ENCODE measurements around the gene KIFC3. TPM values are rescaled to one million over a fixed set of nuclear protein-coding genes. Genes with fewer than 3 reads are reported as not detected.

KIFC3 gene
- total and polyA plus RNA-seq, 2 of the 13 experiments (the other 11 are each of a cell fraction or from before 2014, with no cell fraction given), result 42.1 to 45.3 TPM

GRCh38 chr16:57802341-57803133 is at the start of gene KIFC3 (continued):
- TF ChIP-seq, protein P1, sequence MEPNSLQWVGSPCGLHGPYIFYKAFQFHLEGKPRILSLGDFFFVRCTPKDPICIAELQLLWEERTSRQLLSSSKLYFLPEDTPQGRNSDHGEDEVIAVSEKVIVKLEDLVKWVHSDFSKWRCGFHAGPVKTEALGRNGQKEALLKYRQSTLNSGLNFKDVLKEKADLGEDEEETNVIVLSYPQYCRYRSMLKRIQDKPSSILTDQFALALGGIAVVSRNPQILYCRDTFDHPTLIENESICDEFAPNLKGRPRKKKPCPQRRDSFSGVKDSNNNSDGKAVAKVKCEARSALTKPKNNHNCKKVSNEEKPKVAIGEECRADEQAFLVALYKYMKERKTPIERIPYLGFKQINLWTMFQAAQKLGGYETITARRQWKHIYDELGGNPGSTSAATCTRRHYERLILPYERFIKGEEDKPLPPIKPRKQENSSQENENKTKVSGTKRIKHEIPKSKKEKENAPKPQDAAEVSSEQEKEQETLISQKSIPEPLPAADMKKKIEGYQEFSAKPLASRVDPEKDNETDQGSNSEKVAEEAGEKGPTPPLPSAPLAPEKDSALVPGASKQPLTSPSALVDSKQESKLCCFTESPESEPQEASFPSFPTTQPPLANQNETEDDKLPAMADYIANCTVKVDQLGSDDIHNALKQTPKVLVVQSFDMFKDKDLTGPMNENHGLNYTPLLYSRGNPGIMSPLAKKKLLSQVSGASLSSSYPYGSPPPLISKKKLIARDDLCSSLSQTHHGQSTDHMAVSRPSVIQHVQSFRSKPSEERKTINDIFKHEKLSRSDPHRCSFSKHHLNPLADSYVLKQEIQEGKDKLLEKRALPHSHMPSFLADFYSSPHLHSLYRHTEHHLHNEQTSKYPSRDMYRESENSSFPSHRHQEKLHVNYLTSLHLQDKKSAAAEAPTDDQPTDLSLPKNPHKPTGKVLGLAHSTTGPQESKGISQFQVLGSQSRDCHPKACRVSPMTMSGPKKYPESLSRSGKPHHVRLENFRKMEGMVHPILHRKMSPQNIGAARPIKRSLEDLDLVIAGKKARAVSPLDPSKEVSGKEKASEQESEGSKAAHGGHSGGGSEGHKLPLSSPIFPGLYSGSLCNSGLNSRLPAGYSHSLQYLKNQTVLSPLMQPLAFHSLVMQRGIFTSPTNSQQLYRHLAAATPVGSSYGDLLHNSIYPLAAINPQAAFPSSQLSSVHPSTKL (CRISPR knock-in tag; IDR thresholded peaks at IDR 0.05), result peak; percentile 37; the same call in 1 of the 2 replicates
- TF ChIP-seq ZZZ3 (CRISPR knock-in tag; IDR thresholded peaks at IDR 0.05; ENCODE audit: borderline replicate concordance) (peak; percentile 3; the same call in 1 of the 2 replicates), ZNF333 (CRISPR knock-in tag; IDR thresholded peaks at IDR 0.05; ENCODE audit: borderline replicate concordance) (peak; percentile 69; the same call in 1 of the 2 replicates), PREB (CRISPR knock-in tag; IDR thresholded peaks at IDR 0.05) (no peak), MTA3 (CRISPR knock-in tag; IDR thresholded peaks at IDR 0.05) (no peak), SAFB2 (CRISPR knock-in tag; IDR thresholded peaks at IDR 0.05; ENCODE audit: borderline replicate concordance, low read depth) (peak; percentile 97), ZNF619 (CRISPR knock-in tag; IDR thresholded peaks at IDR 0.05) (0 out of 2 replicates have a peak, but pooled peaks have one; percentile 78), KDM3A (CRISPR knock-in tag; IDR thresholded peaks at IDR 0.05; ENCODE audit: low read depth) (no peak), U2AF2 (IDR thresholded peaks at IDR 0.05; ENCODE audit: low read depth, low read length) (no peak), ZNF883 (CRISPR knock-in tag; IDR thresholded peaks at IDR 0.05; ENCODE audit: not compliant biosample characterization) (peak; percentile 94), KDM1A (CRISPR knock-in tag; IDR thresholded peaks at IDR 0.05) (no peak), ZNF572 (CRISPR knock-in tag; IDR thresholded peaks at IDR 0.05) (0 out of 2 replicates have a peak, but pooled peaks have one; percentile 77), MEF2D (CRISPR knock-in tag; IDR thresholded peaks at IDR 0.05) (peak; percentile 66; the same call in 1 of the 2 replicates), ZNF646 (CRISPR knock-in tag; IDR thresholded peaks at IDR 0.05) (no peak; the same call in 1 of the 2 replicates)
- TF ChIP-seq, protein P2, sequence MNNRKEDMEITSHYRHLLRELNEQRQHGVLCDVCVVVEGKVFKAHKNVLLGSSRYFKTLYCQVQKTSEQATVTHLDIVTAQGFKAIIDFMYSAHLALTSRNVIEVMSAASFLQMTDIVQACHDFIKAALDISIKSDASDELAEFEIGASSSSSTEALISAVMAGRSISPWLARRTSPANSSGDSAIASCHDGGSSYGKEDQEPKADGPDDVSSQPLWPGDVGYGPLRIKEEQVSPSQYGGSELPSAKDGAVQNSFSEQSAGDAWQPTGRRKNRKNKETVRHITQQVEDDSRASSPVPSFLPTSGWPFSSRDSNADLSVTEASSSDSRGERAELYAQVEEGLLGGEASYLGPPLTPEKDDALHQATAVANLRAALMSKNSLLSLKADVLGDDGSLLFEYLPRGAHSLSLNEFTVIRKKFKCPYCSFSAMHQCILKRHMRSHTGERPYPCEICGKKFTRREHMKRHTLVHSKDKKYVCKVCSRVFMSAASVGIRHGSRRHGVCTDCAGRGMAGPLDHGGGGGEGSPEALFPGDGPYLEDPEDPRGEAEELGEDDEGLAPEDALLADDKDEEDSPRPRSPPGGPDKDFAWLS (CRISPR knock-in tag; IDR thresholded peaks at IDR 0.05; ENCODE audit: borderline replicate concordance), result no peak

Data from HepG2 (cell line).